PC-9 (cell line): ENCODE results near the gene PEA15. TPM values are rescaled to one million over a fixed set of nuclear protein-coding genes. Genes with fewer than 3 reads are reported as not detected.

ENCODE experiments used
- BruUV-seq: library from RNA; stranded (reverse); fragments of 400-500 nt; replicated peaks from 2 replicates; lab custom pipeline; 2021; lab: Mats Ljungman, UMichigan
- CTCF ChIA-PET: fragments of 300-600 bp; sonication (Branson Sonifier 250); formaldehyde crosslinking; loops from one replicate; lab custom pipeline; 2022; ENCODE audit warnings: antibody characterized with exemption; lab: Charles Lee
- POLR2A ChIA-PET: fragments of 300-600 bp; sonication (Branson Sonifier 250); formaldehyde crosslinking; loops from one replicate; lab custom pipeline; 2022; ENCODE audit warnings: antibody characterized with exemption; ENCODE audit not compliant: unreplicated experiment; lab: Charles Lee
- DNase-seq, 2 experiments: peaks; one replicate each; pipeline versions ENCODE4 v3.0.0 to v3.0.0-alpha.2; 2015 to 2022; ENCODE audit warnings: mixed read lengths in 1 of 2
- H2AFZ ChIP-seq: fragments of 200-600 bp; sonication (generic); 2 replicates; pipeline ENCODE4 v1.8.1; 2017; ENCODE audit warnings: antibody characterized with exemption
- H3F3A ChIP-seq: fragments of 200-600 bp; sonication (generic); 2 replicates; pipeline ENCODE4 v1.8.1; 2017; ENCODE audit warnings: antibody characterized with exemption, mild to moderate bottlenecking, low read depth; ENCODE audit not compliant: insufficient read depth
- H3K27ac ChIP-seq: fragments of 200-600 bp; sonication (generic); 2 replicates; pipeline ENCODE4 v1.6.1; 2016; ENCODE audit warnings: mixed run types
- H3K27me3 ChIP-seq: fragments of 200-600 bp; sonication (generic); 2 replicates; pipeline ENCODE4 v1.6.1; 2016; ENCODE audit warnings: low read depth, mixed run types; ENCODE audit not compliant: insufficient read depth
- H3K36me3 ChIP-seq: fragments of 200-600 bp; sonication (generic); 2 replicates; pipeline ENCODE4 v1.6.1; 2016; ENCODE audit warnings: low read depth, mixed run types
- H3K4me1 ChIP-seq: fragments of 200-600 bp; sonication (generic); replicated peaks from 2 replicates; pipeline ENCODE4 v1.6.1; 2016; ENCODE audit warnings: mixed run types; ENCODE audit not compliant: insufficient read depth
- H3K4me2 ChIP-seq: fragments of 200-600 bp; sonication (generic); 2 replicates; pipeline ENCODE4 v1.6.1; 2017; ENCODE audit warnings: mixed run types
- H3K4me3 ChIP-seq: fragments of 200-600 bp; sonication (generic); 2 replicates; pipeline ENCODE4 v1.6.1; 2016; ENCODE audit warnings: mixed run types
- H3K79me2 ChIP-seq: fragments of 200-600 bp; sonication (generic); 2 replicates; pipeline ENCODE4 v1.6.1; 2017; ENCODE audit warnings: low read depth, mixed run types
- H3K9me2 ChIP-seq: fragments of 200-600 bp; sonication (generic); 2 replicates; pipeline ENCODE4 v1.8.1; 2017; ENCODE audit warnings: mild to moderate bottlenecking; ENCODE audit not compliant: insufficient read depth
- H3K9me3 ChIP-seq: fragments of 200-600 bp; sonication (generic); 2 replicates; pipeline ENCODE4 v1.8.1; 2016; ENCODE audit warnings: low read depth; ENCODE audit not compliant: insufficient read depth
- H4K20me1 ChIP-seq: fragments of 200-600 bp; sonication (generic); 2 replicates; pipeline ENCODE4 v1.8.1; 2017; ENCODE audit not compliant: insufficient read depth
- CTCF ChIP-seq: fragments of 200-600 bp; sonication (generic); conservative IDR thresholded peaks from 2 replicates; pipeline ENCODE4 v1.6.1; 2017; ENCODE audit warnings: mixed run types, antibody characterized with exemption, mild to moderate bottlenecking, moderate library complexity
- EZH2 ChIP-seq: fragments of 200-600 bp; sonication (generic); IDR thresholded peaks from 2 replicates; pipeline ENCODE4 v1.8.0; 2017; ENCODE audit warnings: antibody characterized with exemption, low read depth
- intact Hi-C: fragments of 100-400 bp; cut with micrococcal nuclease; formaldehyde crosslinking; loops from one replicate; pipeline ENCODE4 v1.10.0; 2022; ENCODE audit not compliant: unreplicated experiment
- total RNA-seq: library from RNA; stranded (reverse); gene quantifications from 2 replicates; pipeline ENCODE4 v1.2.3, GENCODE V29; 2021

PEA15 gene
- total RNA-seq, 1 experiment from 2014 or later: 139 TPM

- H3K36me3 ChIP-seq: peaks cover 20% of the 10 kb centered on the region
- no TSS peak for BruUV-seq
- CTCF ChIA-PET: no interaction called here
- no peak for TF ChIP-seq CTCF
- TF ChIP-seq EZH2: no peak
- no peaks in the 10 kb centered on the region for H3K9me3 ChIP-seq
- H3F3A ChIP-seq: no peaks in the 10 kb centered on the region
- no peaks in the 10 kb centered on the region for H3K9me2 ChIP-seq
- intact Hi-C loops: no loop called here
- no peak overlapping the region for H2AFZ ChIP-seq
- no peaks in the 10 kb centered on the region for H3K27me3 ChIP-seq
- DNase-seq: no peak
- H3K79me2 ChIP-seq: peaks cover 10% of the 10 kb centered on the region; the same call in 1 of the 2 replicates
- POLR2A ChIA-PET: no interaction called here
- peaks cover 23% of the 10 kb centered on the region for H4K20me1 ChIP-seq
- no peak overlapping the region for H3K4me2 ChIP-seq
- H3K4me3 ChIP-seq: no peak overlapping the region
- no peaks in the 10 kb centered on the region for H3K4me1 ChIP-seq
- no peak overlapping the region for H3K27ac ChIP-seq
These were observed 34.6 kb downstream of the PEA15 start for GRCh38 chr1:160239582-160240299.

- H2AFZ ChIP-seq: no peak overlapping the region
- CTCF ChIA-PET: no interaction called here
These were observed 38.6 kb downstream of the PEA15 start for GRCh38 chr1:160243767-160244166.

GRCh38 chr1:160244209-160244608, 39.0 kb downstream of the PEA15 start:
- CTCF ChIA-PET: no interaction called here
- H3K36me3 ChIP-seq: peaks cover 5% of the 10 kb centered on the region

More at GRCh38 chr1:160243767-160244166, 38.6 kb downstream of the PEA15 start:
- Histone ChIP-seq H3F3A (no peaks in the 10 kb centered on the region), H3K4me1 (no peaks in the 10 kb centered on the region), H3K9me2 (no peaks in the 10 kb centered on the region), H4K20me1 (peaks cover 49% of the 10 kb centered on the region), H3K9me3 (no peaks in the 10 kb centered on the region), H3K4me3 (no peak overlapping the region), H3K4me2 (no peak overlapping the region), H3K79me2 (peaks cover 42% of the 10 kb centered on the region), H3K27ac (no peak overlapping the region), H3K36me3 (peaks cover 6% of the 10 kb centered on the region), H3K27me3 (no peaks in the 10 kb centered on the region)
- no peak for DNase-seq
- BruUV-seq: no TSS peak
- intact Hi-C loops: no loop called here
- no peak for TF ChIP-seq CTCF
- no peak for TF ChIP-seq EZH2
- POLR2A ChIA-PET: no interaction called here

More at GRCh38 chr1:160244209-160244608, 39.0 kb downstream of the PEA15 start:
- Histone ChIP-seq H3K27me3 (no peaks in the 10 kb centered on the region), H2AFZ (no peak overlapping the region), H3K9me3 (no peaks in the 10 kb centered on the region), H3K27ac (no peak overlapping the region), H3K9me2 (no peaks in the 10 kb centered on the region), H3F3A (no peaks in the 10 kb centered on the region), H3K4me1 (no peaks in the 10 kb centered on the region), H3K4me2 (no peak overlapping the region), H4K20me1 (peaks cover 49% of the 10 kb centered on the region), H3K79me2 (peaks cover 47% of the 10 kb centered on the region), H3K4me3 (no peak overlapping the region)
- POLR2A ChIA-PET: no interaction called here
- intact Hi-C loops: no loop called here
- no TSS peak for BruUV-seq
- no peak for DNase-seq
- TF ChIP-seq CTCF (no peak), EZH2 (no peak)
